HepG2 (cell line): ENCODE measurements around the gene IFNA16.

Experiments
- JUND ChIP-seq: sonication (generic); formaldehyde crosslinking; IDR thresholded peaks from 2 replicates; pipeline ENCODE4 v1.8.0; 2022; ENCODE audit warnings: mild to moderate bottlenecking, missing genetic modification reagents
- RFX5 ChIP-seq: IDR thresholded peaks from 2 replicates; pipeline ENCODE4 v1.6.1; 2011; ENCODE audit warnings: low read depth, low read length, improper control_type of control experiment
- SYNCRIP ChIP-seq: fragments of 200-400 bp; formaldehyde crosslinking; IDR thresholded peaks from 2 replicates; pipeline ENCODE4 v1.6.1; 2018; ENCODE audit warnings: mild to moderate bottlenecking, low read depth, low read length; ENCODE audit not compliant: insufficient read depth
- TGIF2 ChIP-seq: IDR thresholded peaks from 2 replicates; pipeline ENCODE4 v1.6.1; 2016; ENCODE audit warnings: control low read depth, missing compliant biosample characterization
- ZNF124 ChIP-seq: sonication (generic); formaldehyde crosslinking; IDR thresholded peaks from 2 replicates; pipeline ENCODE4 v1.4.0; 2020; ENCODE audit warnings: missing genetic modification reagents
- ZNF766 ChIP-seq: sonication (generic); formaldehyde crosslinking; IDR thresholded peaks from 2 replicates; pipeline ENCODE4 v1.5.0; 2020; ENCODE audit warnings: missing genetic modification reagents, borderline replicate concordance
- TF ChIP-seq, protein P1 (sequence below): sonication (generic); formaldehyde crosslinking; IDR thresholded peaks from 2 replicates; pipeline ENCODE4 v1.5.0; 2020; ENCODE audit warnings: mild to moderate bottlenecking, missing genetic modification reagents
- TF ChIP-seq, protein P2 (sequence below): sonication (generic); formaldehyde crosslinking; IDR thresholded peaks from 2 replicates; pipeline ENCODE4 v1.5.0; 2020; ENCODE audit warnings: mild to moderate bottlenecking, missing genetic modification reagents, moderate library complexity

DNA sequence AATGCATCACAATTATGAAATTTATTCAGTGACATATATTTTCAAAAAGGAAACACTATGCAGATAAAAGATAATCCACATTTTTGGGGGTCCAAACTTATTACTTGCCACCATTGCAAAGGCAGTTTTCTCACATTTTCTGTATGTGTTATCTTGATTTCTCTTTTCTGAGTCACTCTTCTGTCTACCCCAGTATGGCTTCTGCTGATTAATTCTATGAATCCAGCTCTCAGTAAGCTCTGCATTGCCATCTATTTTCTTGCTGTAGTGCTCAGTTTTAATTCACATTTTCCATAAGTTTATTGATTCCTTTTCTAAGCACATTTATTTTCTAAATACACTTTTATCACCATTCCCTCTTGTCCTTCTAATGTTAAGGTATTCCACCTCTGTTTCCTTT lies 11.9 kb downstream of the IFNA16 start:
- TF ChIP-seq ZNF766 (CRISPR knock-in tag), result no peak
- TF ChIP-seq, protein P1, sequence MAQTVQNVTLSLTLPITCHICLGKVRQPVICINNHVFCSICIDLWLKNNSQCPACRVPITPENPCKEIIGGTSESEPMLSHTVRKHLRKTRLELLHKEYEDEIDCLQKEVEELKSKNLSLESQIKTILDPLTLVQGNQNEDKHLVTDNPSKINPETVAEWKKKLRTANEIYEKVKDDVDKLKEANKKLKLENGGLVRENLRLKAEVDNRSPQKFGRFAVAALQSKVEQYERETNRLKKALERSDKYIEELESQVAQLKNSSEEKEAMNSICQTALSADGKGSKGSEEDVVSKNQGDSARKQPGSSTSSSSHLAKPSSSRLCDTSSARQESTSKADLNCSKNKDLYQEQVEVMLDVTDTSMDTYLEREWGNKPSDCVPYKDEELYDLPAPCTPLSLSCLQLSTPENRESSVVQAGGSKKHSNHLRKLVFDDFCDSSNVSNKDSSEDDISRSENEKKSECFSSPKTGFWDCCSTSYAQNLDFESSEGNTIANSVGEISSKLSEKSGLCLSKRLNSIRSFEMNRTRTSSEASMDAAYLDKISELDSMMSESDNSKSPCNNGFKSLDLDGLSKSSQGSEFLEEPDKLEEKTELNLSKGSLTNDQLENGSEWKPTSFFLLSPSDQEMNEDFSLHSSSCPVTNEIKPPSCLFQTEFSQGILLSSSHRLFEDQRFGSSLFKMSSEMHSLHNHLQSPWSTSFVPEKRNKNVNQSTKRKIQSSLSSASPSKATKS (CRISPR knock-in tag), result no peak
- no peak for TF ChIP-seq ZNF124 (CRISPR knock-in tag)
- TF ChIP-seq, protein P2, sequence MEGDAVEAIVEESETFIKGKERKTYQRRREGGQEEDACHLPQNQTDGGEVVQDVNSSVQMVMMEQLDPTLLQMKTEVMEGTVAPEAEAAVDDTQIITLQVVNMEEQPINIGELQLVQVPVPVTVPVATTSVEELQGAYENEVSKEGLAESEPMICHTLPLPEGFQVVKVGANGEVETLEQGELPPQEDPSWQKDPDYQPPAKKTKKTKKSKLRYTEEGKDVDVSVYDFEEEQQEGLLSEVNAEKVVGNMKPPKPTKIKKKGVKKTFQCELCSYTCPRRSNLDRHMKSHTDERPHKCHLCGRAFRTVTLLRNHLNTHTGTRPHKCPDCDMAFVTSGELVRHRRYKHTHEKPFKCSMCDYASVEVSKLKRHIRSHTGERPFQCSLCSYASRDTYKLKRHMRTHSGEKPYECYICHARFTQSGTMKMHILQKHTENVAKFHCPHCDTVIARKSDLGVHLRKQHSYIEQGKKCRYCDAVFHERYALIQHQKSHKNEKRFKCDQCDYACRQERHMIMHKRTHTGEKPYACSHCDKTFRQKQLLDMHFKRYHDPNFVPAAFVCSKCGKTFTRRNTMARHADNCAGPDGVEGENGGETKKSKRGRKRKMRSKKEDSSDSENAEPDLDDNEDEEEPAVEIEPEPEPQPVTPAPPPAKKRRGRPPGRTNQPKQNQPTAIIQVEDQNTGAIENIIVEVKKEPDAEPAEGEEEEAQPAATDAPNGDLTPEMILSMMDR (CRISPR knock-in tag), result no peak
- no peak for TF ChIP-seq TGIF2 (CRISPR knock-in tag)
- no peak for TF ChIP-seq SYNCRIP
- no peak for TF ChIP-seq RFX5
- no peak for TF ChIP-seq JUND (CRISPR knock-in tag)
